ENCODE data around the gene OVCH1.

Gene OVCH1, protein sequence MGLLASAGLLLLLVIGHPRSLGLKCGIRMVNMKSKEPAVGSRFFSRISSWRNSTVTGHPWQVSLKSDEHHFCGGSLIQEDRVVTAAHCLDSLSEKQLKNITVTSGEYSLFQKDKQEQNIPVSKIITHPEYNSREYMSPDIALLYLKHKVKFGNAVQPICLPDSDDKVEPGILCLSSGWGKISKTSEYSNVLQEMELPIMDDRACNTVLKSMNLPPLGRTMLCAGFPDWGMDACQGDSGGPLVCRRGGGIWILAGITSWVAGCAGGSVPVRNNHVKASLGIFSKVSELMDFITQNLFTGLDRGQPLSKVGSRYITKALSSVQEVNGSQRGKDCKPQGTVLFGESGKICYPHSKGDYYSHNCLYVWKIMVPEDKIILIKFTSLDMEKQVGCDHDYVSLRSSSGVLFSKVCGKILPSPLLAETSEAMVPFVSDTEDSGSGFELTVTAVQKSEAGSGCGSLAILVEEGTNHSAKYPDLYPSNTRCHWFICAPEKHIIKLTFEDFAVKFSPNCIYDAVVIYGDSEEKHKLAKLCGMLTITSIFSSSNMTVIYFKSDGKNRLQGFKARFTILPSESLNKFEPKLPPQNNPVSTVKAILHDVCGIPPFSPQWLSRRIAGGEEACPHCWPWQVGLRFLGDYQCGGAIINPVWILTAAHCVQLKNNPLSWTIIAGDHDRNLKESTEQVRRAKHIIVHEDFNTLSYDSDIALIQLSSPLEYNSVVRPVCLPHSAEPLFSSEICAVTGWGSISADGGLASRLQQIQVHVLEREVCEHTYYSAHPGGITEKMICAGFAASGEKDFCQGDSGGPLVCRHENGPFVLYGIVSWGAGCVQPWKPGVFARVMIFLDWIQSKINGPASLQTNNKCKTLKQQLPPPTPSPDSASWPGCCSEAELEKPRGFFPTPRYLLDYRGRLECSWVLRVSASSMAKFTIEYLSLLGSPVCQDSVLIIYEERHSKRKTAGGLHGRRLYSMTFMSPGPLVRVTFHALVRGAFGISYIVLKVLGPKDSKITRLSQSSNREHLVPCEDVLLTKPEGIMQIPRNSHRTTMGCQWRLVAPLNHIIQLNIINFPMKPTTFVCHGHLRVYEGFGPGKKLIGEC

DNA sequence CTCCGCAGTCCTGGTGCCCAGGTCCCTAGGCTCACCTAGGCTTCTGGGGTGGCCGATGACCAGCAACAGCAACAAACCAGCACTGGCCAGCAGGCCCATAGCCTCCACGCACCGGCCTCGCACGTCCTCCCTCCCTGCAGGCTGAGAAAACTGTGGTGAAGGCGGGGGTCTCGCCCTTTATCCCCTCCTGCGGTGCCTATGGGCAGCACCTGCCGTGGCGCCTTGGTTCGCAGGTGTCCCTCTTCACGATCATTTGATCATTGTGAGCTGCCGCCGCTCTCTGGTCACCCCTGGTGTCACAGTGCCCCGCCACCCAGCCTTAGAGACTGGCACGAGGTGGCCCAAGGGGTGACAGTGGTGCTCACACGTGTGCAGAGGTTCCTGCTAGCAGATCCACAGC lies at the start of gene OVCH1:
Gene OVCH1, minus strand, starts transcription at position 99 of the 400 bp plus-strand sequence. Its CDS starts 0 bp downstream, at position 99.
- no peak for DNase-seq

DNA sequence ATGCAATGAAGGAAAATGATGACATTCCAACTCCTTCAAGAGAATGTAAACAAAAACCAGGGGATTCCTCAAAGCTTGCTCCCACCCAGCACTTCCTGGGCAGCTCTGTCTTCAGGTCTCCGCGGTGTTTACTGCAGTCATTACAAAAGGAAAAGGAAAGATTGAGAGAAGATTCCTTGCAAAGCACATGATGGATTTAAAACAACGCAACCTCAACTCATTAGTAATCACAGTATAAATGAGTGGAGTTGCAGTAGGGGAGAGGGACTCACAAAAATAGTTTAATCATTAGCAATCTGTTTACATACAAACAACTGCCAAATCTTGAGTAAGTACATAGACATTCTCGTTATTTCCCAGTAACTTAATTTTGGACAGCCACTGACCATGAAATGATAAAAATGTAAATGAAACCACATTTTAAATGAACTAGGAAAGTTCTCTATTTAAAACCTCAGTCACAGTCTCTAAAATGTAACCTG lies 49.7 kb upstream of the OVCH1 start:
- no peak for DNase-seq

DNA sequence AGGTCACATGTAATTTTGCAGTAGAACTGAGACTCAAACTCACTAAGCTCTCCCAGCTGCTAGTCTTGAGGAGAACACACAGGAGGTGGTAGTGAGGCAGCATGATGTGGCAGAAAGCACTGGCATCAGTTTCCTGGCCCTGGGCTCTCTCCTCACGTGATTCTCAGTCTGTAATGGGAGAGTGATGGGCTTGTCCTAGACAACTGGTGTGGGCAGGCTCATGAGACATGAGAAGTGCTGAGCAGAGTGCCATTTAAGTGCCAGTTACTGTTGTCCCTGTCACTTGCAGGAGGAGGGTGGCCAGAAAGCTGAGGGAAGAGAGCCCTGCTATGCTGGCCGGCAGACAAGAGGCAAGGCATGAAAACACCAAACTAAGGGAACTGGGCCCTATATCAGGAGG lies 48.5 kb upstream of the OVCH1 start:
- no peak for DNase-seq

DNA sequence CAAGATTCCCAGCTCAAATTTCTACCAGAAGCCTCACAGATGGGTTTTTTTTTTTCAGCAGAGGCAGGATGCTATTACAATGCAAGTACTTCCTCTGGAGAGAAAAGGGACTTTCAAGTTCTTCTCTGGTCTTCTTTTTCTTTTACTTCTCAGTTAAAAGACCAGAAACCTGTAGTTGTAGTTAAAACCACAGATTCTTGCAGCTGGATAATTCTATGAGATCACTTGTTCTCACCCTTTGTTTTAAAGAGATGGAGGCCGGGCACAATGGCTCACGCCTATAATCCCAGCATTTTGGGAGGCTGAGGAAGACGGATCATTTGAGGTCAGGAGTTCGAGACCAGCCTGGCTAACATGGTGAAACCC lies 47.6 kb upstream of the OVCH1 start:
- DNase-seq, result no peak

DNA sequence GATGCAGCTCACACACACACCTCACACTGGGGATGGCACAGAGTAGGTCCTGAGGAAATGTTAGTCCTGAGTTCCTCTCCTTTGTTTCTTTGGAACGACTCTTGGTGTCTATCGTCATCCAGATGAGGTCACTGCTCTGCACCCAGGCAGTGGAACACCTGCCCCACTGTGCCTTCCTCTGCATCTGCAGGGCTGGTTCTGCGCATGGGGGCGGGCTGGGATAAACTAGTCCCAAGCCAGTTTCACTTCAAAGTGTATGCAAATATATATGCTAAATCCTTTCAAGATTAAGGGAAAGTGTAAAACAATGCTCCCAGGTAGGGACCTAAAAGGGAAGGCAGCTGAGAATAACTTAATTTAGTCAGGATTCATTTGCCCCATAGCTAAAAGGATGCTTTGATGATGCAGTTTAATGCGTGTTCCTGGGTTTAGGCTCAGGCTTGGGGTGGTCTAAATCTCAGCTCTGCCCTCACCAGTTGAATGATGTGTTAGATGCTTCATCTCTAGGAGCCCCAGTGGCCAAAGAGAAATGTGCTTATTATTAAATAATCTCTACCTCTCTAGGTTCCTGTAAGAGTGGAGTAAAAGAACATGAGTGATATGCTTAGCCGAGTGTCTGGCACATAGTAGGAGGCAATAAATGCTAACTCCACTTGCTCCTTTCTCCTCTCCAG lies 47.1 kb upstream of the OVCH1 start:
- no peak for DNase-seq

DNA sequence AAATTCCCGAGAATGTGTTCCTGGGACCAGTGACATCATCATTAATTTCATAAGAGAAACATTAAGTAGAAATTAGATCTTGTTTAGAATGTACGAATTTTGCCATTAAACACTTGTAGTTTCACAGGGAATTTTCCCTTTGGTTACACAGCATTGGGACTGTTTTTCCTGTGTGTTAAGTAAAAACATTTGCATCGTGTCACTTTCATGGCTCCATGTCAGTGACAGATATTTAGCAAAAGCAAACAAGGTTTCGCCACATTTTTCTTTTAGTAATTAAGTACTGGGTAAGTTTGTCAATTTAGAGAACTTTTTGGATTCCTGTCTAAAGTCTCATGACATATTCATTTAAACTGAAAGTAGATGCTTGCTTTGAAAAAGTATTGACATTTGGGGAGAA lies 45.5 kb upstream of the OVCH1 start:
- no peak for DNase-seq

DNA sequence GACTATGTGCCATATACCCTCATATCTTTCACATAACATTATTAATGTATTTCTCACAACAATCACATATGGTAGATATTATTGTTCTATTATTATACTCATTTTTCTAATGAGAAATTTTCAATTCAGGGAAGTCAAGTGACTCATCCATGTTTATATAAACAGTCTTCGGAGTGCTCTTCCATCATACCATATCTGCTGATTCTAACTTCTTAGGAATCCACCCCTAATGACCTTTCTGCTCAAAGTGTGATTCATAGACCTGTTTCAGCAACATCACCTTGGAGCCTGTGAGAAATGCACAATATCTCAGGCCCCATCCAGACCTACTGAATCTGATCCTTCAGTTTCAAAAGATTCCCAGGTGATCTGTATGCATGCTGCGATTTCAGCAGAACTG lies 39.8 kb upstream of the OVCH1 start:
- no peak for DNase-seq

DNA sequence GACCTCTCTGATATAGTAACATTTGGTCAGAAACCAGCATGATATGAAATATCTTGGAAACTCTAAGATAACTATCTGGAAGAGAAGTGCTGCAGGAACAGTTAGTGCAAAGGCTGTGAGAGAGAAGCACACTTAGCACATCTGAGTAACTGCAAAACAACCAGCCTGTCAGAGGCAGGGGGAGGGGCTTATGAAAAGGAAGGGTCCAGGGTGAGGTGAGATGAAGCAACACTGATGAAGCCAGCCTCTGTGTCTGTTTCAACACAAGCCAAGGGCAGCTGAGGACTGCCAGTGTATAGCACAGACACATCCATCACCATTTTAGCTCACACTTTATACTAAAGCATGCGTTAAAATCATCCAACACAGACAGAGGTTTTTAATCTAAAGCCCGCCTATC lies 37.4 kb upstream of the OVCH1 start:
- no peak for DNase-seq

DNA sequence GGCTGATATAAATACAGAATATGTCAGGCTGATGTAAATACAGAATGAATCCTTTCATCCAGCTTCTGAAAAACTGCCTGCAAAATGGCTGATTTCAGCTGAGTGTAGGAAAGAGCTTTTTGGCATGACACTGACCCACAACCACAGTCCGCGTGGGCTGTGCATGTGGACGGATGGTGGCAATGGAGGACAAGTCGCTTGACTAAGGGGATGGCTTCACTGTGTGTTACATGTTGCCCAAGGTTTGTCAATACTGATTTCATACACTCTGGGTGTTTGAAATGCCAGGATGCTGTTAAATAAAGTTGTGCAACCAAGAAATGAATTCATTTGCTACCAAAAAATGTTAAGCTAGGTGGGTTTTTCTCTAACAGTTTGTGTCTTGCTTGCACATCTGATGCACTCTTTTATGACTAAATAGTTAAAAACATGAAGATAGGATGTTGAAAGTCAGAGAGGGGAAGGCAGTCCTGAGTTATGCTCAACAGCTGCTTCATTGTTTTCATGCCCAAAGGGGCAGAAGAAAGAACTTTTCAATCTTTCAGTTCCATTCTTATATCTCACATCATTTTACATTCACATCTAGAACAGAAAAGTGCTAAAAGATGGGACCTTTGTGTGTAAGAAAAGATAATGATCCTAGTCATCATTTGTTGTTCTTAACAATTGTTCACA lies 36.5 kb upstream of the OVCH1 start:
- no peak for DNase-seq

DNA sequence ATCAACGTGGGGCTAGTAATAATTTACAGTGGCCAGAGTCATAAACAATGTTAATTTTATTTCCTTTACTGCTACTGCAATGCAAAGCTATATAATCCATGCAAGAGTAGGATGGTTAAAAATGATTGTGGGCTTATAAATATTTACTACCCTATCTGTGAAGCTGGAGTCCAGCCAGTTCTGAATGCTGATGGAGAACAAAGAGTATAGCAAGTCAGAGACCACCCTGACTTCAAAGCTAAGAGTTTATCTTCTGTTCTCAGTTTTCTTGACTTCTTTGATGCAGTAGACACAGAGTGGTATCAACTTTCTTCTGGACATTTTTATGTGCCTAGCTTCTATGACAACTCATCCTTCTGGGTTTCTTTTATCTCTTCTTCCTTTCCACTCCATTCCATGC lies 34.0 kb upstream of the OVCH1 start:
- DNase-seq, result no peak

DNA sequence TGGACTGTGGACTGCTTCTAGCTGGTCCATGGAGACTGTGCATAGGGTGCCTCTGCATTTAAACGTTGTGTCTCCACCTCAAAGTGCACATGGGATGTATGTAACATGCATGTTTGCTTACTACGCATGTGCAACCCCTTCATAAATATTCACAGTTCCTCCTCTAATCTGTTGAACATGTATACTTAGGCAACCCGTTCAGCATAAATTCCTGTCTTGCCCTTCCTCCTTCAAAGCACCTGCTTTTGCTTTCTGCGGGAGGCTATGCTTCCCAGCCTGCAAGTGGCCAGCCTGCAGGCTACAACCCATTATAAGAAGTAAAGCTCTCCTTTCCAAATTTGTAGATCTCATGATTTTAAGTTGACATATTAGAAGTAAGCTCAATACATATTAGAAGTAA lies 33.0 kb upstream of the OVCH1 start:
- no peak for DNase-seq

DNA sequence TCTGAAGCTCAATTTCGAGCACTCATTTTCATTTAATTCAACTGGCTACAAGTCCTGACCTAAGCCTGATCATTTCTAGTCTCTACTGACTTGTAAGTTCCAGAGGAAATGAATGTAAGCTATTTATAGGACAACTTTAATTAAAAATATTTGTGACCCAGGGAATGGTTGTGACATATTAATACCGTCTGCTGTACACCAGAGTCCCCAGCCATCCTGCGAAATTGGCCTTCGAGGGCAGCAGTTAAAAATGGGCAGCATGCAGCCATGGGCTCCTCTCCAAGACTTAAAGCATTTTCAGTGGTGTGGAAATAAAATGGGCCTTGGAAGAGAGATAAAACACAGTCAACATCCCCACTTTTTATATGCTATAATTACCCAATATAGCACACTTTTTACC lies 30.7 kb upstream of the OVCH1 start:
- no peak for DNase-seq

DNA sequence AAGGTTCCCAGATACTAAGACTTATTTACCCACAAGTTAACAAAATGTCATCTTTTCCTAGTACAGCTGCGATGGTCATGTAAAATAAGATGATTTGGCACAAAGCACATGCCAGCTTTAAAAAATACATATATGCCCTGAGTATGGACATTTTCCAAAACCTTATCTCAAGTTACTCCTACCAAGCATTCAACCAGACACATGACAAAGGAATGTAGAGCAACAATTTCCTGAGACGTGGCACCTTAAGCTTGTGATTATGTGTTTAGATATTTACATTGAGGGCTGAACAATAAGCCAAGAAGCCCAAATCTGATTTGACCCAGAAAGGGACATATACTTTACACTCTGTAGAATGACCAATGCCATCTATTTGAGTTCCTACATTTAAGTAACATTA lies 24.5 kb upstream of the OVCH1 start:
- DNase-seq, result no peak

DNA sequence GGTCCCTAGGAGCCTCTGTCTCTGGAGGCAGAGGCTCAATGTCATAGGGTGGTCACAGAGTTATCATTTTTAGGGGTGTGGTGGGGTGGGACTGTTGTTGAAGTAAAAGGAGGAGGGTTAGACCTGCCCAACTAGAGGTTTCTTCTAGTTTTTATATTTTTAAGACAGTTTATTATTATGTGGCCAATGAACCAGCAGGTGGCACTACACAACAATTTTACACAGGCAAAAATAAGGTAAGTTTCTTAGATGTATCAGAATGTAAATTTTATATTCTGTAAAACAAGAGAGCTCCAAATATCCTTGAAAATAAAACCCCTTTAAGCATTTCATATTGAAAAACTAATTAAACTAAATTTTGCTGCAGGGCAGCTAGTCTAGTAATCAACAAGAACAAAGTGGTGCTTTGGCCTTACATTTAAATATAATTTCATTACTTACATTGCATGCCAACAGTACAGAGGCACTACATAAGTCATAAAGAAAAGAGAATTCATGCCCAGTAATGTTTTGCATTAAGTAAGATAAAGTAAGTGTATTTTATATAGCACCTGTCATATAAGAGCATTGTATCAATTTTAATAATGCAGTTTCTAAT lies 22.2 kb upstream of the OVCH1 start:
- DNase-seq, result no peak

DNA sequence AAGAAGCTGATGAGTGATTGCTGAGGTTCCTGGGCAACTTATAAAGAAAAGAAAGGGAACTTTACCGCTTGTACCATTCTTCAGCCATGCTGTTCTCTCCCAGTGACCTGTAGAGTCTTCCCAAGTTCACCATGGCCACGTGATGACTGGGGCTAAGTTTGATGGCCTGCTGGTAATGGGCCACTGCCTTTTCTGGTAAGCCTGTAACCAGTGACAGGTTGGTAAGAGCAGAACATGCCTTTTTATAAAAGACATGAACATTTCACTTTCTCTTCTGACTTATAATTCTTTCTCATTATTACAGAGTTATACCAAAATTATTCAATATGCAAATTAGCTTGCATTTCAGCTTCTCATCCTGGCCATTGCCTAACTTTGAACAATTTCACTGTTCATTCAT lies 20.9 kb upstream of the OVCH1 start:
- no peak for DNase-seq

DNA sequence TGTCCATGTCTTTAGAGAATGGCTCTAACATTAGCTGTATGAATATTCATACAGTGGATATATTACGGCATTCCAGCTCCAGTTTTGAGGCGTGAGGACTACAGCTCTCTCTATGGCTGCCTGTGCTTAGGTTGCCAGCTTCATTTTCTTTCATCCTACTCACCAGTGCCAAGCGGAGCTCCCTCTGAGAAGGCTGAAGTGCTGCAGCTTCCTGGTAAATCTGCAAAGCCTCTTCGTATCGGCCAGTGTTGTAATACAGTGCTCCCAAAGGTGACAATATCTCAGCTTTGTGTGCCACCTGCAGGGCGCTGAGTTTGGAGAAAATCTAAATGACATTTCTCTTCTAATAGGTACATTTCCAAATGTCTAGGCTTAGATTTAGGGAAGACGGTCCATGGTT lies 19.8 kb upstream of the OVCH1 start:
- DNase-seq, result no peak

DNA sequence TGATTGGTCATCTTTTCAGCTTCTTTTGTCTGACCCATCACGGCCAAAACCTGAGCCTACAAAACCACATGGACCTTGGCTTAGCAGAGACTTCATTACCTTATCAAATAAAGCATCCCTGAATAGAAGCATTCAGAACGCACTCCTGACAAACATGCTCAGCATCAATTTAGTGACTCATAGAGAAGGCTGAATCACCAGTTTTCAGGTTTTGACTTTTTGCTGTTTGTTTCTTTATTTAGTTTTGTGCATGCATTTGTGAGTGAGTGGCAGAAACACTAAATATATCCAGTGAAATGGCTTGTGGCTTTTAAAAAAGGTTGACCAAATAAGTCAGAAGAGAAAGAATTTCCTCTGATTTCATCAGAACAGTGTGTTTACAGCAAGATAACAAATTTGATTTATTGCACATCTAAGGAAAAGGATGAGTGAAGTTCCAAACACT lies 19.0 kb upstream of the OVCH1 start:
- DNase-seq, result no peak

DNA sequence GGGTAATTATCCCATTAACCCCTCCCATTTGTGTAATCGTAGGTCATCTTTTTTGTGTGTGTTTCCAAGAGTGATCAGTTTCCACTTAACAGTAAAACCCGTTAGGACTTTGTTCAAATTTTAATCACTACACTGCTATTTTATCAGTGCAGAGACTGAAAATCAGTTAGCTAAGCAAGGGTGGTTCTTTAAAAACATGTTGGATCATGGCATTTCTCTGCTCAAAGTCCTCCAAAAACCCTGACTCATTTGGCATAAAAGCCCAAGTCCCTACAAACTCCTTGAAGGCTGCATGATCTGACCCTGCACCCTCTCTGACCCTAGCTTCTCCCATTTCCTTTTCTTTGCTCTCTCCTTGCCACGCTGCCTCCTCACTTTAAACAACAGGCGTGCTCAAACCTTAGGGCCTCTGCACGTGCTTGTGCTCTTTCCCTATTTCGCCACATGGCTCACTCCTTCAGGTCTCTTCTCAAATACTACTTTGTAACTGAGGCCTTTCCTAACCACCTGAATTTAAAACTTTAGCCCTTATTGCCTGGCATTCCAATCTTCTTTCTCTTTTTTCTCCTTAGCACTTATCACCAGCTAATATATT lies 13.2 kb upstream of the OVCH1 start:
- DNase-seq, result no peak

DNA sequence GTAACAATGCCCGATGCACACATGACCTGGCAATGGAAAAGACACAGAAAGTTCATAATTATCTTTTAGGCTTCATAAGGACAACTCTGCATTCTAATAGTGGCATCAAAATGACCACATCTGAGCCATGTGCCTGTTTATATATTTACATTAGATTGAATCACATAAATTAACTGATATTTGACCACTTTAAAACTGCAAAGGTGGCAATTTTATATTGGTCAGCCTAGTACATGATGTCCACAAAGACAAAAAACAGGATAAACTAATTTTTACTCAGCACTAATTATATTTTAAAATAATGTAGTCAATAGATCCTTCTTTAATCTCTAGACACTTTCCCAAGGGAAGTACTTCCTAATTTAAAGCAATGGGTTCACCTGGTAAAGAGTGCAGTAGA lies 12.0 kb upstream of the OVCH1 start:
- DNase-seq, result no peak

DNA sequence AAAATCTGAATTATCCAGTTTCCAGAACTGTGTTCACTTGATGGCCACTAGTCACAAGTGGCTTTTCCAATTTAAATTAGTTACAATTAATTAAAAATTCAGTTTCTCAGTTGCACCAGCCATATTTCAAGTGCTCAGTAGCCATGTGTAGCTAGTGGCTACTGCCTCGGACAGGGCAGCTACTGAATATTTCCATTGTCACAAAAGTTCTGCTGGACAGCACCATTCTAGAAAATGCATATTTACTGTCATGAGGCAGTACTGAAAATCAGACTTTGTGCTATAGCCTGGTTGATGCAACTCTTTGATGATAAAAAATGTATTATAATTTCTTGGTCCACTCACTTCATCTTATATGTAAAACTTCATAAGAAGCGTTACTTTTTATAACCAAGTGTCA lies 11.5 kb upstream of the OVCH1 start:
- DNase-seq, result no peak

DNA sequence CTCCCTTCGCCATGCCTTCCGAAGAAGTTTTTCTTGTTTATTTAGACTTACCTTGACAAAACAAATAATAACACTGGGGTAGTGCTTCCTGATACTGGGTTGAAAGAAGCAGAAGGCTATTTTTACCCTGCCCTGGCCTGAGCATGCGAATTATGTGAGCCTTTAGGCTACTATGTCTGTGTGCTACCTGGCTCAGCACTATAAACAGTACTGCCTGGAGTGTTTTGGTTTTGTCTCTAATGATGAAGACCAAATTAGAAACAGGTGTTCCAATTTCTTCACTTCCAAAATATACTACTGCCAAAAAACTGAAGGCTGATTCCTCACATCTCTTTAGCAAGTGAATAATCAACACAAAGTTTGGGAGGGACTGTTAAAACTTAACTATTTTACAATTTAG lies 7.6 kb upstream of the OVCH1 start:
- no peak for DNase-seq

DNA sequence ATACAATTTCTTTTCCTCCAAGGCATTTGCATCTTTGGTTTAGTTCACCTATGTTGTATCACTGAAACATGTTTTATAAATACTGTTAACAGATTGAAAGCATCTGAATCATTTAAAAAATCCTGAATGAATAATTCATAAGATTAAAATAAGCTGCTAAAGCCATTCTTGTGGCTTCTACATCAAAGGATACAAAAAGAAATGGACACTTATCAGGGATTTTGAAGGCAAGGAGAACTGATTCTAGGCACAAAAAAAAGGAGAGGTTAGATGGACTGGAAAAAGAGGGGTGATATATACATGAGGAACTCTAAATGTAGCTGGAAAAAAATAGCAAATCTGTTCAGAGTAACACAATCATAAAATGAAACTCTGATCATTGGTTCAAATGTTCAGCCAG lies 5.8 kb upstream of the OVCH1 start:
- no peak for DNase-seq

All from activated effector memory CD4-positive, alpha-beta T cell treated with Interleukin-2 at 50 U/mL for 16 hours (primary cell).